Esophagus (tissue), 2 donors: ENCODE results near the gene CACNA1H. TPM values are rescaled to one million over a fixed set of nuclear protein-coding genes. Genes with fewer than 3 reads are reported as not detected.
"Not testable (repeated sequence)": the region's sequence is repeated elsewhere in the genome, so short reads cannot be mapped to it uniquely, and the experiment has no call there.

Experiments used
- H3K27ac ChIP-seq, 2 donors: one replicate each; pipeline ENCODE4 v1.5.1; 2013; ENCODE audit warnings: low read depth in 2 of 2, mild to moderate bottlenecking in 2 of 2, inconsistent platforms in 1 of 2, low read length in 1 of 2, moderate library complexity in 1 of 2
- H3K27me3 ChIP-seq, 2 donors: one replicate each; pipeline ENCODE4 v1.6.1; 2013; ENCODE audit warnings: low read length in 2 of 2, control low read depth in 1 of 2, mild to moderate bottlenecking in 1 of 2; ENCODE audit not compliant: insufficient read depth in 2 of 2, control insufficient read depth in 1 of 2
- H3K36me3 ChIP-seq, 2 donors: one replicate each; pipeline ENCODE4 v1.6.1; 2013; ENCODE audit warnings: low read length in 1 of 2; ENCODE audit not compliant: control insufficient read depth in 2 of 2, insufficient read depth in 2 of 2
- H3K4me1 ChIP-seq, 2 donors: one replicate each; pipeline ENCODE4 v1.6.1; 2013; ENCODE audit warnings: low read length in 1 of 2; ENCODE audit not compliant: control insufficient read depth in 2 of 2, insufficient read depth in 2 of 2
- H3K4me3 ChIP-seq, 2 donors: one replicate each; pipeline ENCODE4 v1.5.1; 2013; ENCODE audit warnings: low read length in 2 of 2, mild to moderate bottlenecking in 2 of 2, low read depth in 1 of 2, moderate library complexity in 1 of 2
- H3K9me3 ChIP-seq, 2 donors: one replicate each; pipeline ENCODE4 v1.6.1; 2013; ENCODE audit warnings: mild to moderate bottlenecking in 2 of 2, low read depth in 1 of 2, low read length in 1 of 2, moderate library complexity in 1 of 2; ENCODE audit not compliant: control insufficient read depth in 2 of 2, insufficient read depth in 1 of 2
- WGBS, 2 donors: extraction: QIAGEN DNeasy Blood & Tissue Kit; methylation state at CpG; one replicate each; pipeline ENCODE4 v1.1.7; 2013; 5-methylcytosine and 5-hydroxymethylcytosine counted together
- polyA plus RNA-seq, 2 donors: library from polyadenylated mRNA; stranded (reverse); fragments of 200-250 nt; gene quantifications; one replicate each; pipeline ENCODE4 v1.2.3, GENCODE V29; 2013
- donor health status: healthy with polysubstance abuse.
- donor health status: Bipolar disorder and iron deficiency.

The CACNA1H gene
- polyA plus RNA-seq, 2 donors: 6.4 to 6.5 TPM

DNA sequence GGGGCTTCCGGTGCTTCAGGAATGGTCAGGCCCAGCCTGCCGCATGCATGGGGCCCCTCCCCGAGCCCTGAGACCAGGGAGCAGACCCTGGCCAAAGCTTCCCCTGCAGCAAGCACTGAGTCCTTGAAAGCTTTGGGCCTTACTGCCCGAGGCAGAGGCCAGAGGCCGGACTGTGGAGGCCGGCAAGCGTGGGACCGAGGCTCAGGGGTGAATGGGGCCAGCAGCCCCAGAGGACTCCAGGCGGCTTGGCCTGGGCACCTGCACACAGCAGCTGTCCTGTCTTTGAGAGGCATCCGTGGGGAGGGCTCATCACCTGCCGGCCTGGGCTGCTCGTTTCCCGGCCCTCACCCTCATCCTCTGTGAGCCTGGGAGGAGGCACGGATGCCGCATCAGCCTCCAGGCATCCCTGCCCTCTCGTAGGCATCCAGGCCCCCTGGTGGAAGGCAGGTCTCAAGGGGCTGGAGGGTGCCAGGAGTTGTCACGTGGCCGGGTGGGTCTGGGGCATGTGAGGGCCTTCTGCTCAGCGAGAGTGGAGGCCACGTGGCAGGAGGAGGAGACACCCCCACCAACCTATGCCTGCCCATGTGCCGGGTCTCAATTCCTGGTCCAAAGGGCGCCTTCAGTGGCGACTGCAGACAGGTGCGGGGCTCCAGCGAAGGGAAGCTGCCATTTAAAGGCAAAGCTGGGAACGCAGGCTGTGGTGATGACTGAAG is 31.4 kb downstream of the CACNA1H start:
- Histone ChIP-seq H3K36me3 (no peaks in the 10 kb centered on the region), H3K27ac (no peak overlapping the region), H3K9me3 (no peaks in the 10 kb centered on the region), H3K27me3 (peaks cover 0 to 2% of the 10 kb centered on the region in 2 donors), H3K4me3 (no peak overlapping the region), H3K4me1 (peaks cover 3 to 8% of the 10 kb centered on the region in 2 donors)
- WGBS, 2 donors: 69 to 79% methylated on average over 26 of the region's 26 CpGs

DNA sequence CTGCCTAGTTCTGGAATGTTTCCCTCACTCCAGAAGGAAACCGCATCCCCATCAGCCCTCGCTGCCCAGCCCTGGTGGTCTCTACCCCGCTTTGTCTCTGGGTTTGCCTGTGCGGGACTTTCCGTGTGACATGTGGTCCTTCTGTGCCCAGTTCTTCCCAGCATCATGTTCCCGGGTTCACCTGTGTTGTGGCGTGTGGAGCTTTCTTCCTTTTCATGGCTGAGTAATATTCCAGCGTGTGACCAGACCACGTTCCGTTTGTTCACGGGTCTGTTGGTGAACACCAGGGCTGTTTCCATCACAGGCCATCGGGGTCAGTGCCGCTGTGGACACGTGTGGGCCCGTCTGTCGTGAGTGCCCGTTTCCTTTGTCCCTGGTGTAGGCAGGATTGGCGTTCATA is 32.1 kb downstream of the CACNA1H start:
- no peaks in the 10 kb centered on the region for H3K9me3 ChIP-seq
- H3K27ac ChIP-seq: peak overlapping the region in 1 of 2 donors; percentile 3
- no peak overlapping the region for H3K4me3 ChIP-seq
- H3K36me3 ChIP-seq: no peaks in the 10 kb centered on the region
- H3K27me3 ChIP-seq: peaks cover 0 to 2% of the 10 kb centered on the region in 2 donors
- 96% methylated on average over 18 of the region's 18 CpGs for WGBS, 2 donors
- peaks cover 3 to 8% of the 10 kb centered on the region in 2 donors for H3K4me1 ChIP-seq

DNA sequence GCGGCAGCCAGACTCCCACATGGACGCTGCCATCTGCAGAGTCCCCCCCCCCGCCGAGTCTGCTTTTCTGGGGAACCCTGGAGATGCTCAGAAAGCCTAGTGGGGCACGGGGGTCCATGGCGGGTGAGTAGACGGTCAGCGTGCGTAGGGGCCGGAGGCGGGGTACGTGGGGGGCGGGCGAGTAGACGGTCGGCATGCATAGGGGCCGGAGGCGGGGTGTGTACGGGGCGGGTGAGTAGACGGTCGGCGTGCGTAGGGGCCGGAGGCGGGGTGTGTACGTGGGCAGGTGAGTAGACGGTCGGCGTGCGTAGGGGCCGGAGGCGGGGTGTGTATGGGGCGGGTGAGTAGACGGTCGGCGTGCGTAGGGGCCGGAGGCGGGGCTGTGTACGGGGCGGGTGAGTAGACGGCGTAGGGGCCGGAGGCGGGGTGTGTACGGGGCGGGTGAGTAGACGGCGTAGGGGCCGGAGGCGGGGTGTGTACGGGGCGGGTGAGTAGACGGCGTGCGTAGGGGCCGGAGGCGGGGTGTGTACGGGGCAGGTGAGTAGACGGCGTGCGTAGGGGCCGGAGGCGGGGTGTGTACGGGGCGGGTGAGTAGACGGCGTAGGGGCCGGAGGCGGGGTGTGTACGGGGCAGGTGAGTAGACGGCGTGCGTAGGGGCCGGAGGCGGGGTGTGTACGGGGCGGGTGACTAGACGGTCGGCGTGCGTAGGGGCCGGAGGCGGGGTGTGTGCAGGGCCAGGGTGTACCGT is 32.7 kb downstream of the CACNA1H start:
- not testable (repeated sequence) for H3K27me3 ChIP-seq, H3K36me3 ChIP-seq, H3K4me3 ChIP-seq, H3K9me3 ChIP-seq, H3K4me1 ChIP-seq
- peak overlapping the region in 1 of 2 donors; percentile 3 for H3K27ac ChIP-seq
- WGBS, 2 donors: 86 to 91% methylated on average over 51 to 86 of the region's 86 CpGs

DNA sequence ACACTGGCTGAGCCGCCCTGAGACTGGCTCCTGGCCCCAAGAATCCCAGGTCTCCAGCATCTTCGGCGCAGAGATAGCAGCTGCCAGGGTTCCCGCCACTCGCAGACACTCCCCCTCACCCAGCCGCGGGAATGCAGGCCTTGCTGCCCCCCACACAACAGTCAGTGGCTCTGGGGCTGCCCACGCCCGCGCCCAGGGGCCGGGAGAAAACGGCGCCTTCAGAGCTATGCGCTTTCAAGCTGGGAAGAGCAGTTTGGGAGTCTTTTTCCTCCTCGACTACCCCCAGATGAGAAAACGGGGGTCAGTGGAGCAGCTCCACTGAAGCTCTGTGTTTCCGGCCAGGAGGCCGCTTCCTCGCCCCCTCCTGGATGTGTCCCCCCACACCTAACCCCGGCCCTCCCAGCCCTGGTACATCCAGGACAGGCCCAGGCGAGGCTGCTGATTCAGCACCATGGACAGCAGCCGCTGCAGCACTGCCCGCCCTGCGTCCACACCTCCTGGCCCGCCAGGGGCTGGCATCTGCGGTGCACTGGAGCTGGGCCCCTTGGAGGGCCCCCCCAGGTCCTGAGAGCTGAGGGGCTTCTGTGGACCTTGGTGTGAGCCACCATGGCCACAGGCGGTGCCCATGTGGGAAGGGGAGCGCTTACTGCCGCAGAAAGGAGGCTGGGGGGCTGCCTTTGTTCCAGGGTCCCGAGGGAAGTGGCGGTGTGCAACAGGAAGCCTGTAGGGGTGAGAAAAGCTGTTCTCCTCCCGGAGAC is 35.7 kb downstream of the CACNA1H start:
- H3K4me1 ChIP-seq: peaks cover 0 to 3% of the 10 kb centered on the region in 2 donors
- H3K36me3 ChIP-seq: no peaks in the 10 kb centered on the region
- 41 to 44% methylated on average over 32 of the region's 32 CpGs for WGBS, 2 donors
- no peaks in the 10 kb centered on the region for H3K27me3 ChIP-seq
- no peaks in the 10 kb centered on the region for H3K9me3 ChIP-seq
- H3K27ac ChIP-seq: no peak overlapping the region
- H3K4me3 ChIP-seq: no peak overlapping the region

DNA sequence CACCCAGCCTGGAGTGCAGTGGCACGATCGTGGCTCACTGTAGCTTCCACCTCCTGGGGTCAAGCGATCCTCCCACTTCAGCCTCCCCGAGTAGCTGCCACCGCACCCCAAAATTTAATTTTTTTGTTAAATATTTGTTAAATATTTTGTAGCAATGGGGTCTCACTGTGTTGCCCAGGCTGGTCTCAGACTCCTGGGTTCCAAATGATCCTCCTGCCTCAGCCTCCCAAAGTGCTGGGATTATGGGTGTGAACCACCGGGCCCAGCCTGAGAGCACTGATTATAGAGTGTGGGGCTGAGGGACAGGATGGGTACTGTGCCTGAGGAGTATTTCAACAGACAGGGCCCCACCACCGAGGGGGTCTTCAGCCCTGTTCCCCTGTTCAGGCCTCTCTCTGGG is 36.5 kb downstream of the CACNA1H start:
- no peak overlapping the region for H3K4me3 ChIP-seq
- peaks cover 0 to 3% of the 10 kb centered on the region in 2 donors for H3K4me1 ChIP-seq
- no peaks in the 10 kb centered on the region for H3K27me3 ChIP-seq
- WGBS, 2 donors: 67 to 70% methylated on average over 7 of the region's 7 CpGs
- H3K9me3 ChIP-seq: no peaks in the 10 kb centered on the region
- H3K36me3 ChIP-seq: no peaks in the 10 kb centered on the region
- H3K27ac ChIP-seq: no peak overlapping the region

DNA sequence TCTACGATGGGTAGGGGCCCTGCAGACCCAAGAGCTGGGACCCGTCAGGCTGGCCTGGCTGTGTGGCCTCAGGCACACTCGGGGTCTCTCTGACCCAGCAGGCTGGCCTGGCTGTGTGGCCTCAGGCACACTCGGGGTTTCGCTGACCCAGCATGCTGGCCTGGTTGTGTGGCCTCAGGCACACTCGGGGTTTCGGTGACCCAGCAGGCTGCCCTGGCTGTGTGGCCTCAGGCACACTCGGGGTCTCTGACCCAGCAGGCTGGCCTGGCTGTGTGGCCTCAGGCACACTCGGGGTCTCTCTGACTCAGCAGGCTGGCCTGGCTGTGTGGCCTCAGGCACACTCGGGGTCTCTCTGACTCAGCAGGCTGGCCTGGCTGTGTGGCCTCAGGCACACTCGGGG is 37.9 kb downstream of the CACNA1H start:
- H3K27ac ChIP-seq, H3K36me3 ChIP-seq, H3K4me1 ChIP-seq, H3K27me3 ChIP-seq, H3K4me3 ChIP-seq, H3K9me3 ChIP-seq: not testable (repeated sequence)
- WGBS, 2 donors: 85 to 92% methylated on average over 10 to 11 of the region's 11 CpGs

DNA sequence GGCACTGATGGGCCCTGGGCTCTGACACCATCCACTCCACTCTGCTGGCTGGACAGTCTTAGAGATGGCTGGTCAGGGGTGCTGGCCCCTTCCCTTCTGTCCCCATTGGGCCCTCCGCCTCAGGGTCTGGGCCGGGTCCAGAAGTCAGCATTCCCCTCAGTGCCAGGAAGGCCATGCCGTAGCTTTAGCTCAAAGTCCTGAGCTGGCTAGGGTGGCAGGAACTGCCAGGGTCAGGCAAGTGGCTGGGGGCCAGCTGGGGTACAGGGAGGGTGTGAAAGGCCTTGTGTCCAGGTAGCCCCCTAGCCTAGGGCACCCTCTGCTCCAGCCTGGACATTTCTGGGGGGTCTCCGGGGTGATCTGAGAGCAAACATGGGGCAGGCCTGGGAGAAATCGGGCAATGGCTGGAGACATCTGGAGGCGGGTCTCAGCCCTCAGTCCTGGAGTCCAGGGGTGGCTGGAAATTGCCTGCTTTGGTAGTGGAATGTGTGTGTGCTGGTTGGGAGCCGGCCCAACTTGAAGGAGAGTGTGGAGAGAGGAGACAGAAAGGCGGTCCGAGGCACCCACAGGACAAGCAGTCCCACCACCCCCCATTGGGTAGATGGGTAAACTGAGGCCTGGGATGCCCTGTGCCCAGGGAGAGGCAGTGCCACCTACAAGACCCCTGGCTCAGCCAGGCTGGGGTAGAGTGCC is 39.6 kb downstream of the CACNA1H start:
- Histone ChIP-seq H3K9me3 (no peaks in the 10 kb centered on the region), H3K4me3 (no peak overlapping the region), H3K27me3 (no peaks in the 10 kb centered on the region), H3K27ac (peak overlapping the region in 1 of 2 donors; percentile 69), H3K4me1 (peaks cover 0 to 3% of the 10 kb centered on the region in 2 donors), H3K36me3 (no peaks in the 10 kb centered on the region)
- WGBS, 2 donors: 66 to 72% methylated on average over 9 of the region's 9 CpGs

DNA sequence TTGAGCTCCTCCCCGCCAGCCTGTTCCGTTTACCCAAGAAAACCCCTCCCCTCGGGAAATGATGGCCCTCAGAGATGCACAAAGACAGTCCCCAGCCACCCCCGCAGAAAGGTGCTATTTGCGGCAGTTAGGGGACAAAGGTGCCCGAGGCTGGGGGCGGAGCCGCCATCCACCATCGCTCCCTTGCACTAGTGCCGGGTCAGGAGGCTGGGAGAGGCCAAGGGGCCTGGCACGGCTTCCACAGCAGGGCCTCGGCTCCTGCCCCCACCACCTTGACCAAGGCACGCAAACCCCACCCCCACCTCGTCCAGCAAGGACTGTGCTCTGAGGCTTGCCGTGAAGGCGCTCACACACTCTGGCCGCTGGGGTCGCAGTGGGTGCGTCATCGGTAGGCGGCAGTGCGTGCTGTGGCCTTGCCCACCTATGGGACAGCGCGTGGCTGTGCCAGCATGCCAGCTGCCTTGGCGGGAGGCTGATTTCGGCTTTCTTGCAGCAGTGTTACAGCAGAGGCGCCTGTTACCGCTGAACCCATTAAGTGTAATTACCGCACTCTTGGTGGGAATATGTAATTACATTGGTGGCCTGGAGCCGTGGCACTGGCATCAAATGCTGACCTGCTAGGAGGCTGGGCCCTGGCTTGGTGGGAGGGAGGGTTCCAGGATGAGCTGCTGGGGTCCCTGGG is 40.4 kb downstream of the CACNA1H start:
- Histone ChIP-seq H3K9me3 (no peaks in the 10 kb centered on the region), H3K4me1 (peaks cover 0 to 3% of the 10 kb centered on the region in 2 donors), H3K36me3 (no peaks in the 10 kb centered on the region), H3K27me3 (no peaks in the 10 kb centered on the region), H3K27ac (peak overlapping the region in 1 of 2 donors; percentile 68), H3K4me3 (no peak overlapping the region)
- 56 to 59% methylated on average over 26 to 30 of the region's 30 CpGs for WGBS, 2 donors
